ENCODE measurements around the gene CLIP2.

- TF ChIP-seq POLR2A (IDR thresholded peaks at IDR 0.05; ENCODE audit: low read length) = no peak
- TF ChIP-seq GATA1 (IDR thresholded peaks at IDR 0.05; ENCODE audit: low read depth, low read length) = no peak
These were observed 6.3 kb upstream of the CLIP2 start for GRCh38 chr7:74282748-74283459.
